ENCODE results near the gene TIAM1. TPM values are rescaled to one million over a fixed set of nuclear protein-coding genes. Genes with fewer than 3 reads are reported as not detected.

Gene TIAM1
- total RNA-seq, 1 donor from 2014 or later: 41.3 TPM

DNA sequence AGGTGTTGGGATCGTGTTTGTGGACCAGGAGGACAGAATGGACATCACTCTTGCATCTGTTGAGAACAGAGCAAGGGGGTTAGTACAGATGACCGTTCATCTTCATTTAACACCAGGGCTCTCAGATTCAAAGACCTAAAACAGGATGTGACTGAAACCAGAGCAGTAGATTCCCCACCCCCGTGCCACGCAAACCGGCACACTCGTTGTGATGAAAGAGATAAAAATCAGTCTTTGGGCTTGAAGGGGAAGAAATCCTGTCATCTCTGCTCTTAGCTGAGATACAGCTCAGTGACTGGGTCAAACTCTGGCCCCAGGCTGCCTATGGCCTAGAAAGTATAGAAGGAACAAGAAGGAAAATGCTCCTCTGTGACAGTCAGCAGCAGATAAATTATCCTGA, 159.6 kb downstream of the TIAM1 start:
- Histone ChIP-seq H3K27ac (no peak overlapping the region), H3K4me3 (no peak overlapping the region), H3K27me3 (no peaks in the 10 kb centered on the region), H3K36me3 (no peaks in the 10 kb centered on the region), H3K4me1 (no peaks in the 10 kb centered on the region), H3K9me3 (no peaks in the 10 kb centered on the region)
- intact Hi-C loops (cut with DNase I): no loop called here
- DNase-seq (ENCODE audit: extremely low spot score in 2 of 2): no peak
- TF ChIP-seq, protein P1, sequence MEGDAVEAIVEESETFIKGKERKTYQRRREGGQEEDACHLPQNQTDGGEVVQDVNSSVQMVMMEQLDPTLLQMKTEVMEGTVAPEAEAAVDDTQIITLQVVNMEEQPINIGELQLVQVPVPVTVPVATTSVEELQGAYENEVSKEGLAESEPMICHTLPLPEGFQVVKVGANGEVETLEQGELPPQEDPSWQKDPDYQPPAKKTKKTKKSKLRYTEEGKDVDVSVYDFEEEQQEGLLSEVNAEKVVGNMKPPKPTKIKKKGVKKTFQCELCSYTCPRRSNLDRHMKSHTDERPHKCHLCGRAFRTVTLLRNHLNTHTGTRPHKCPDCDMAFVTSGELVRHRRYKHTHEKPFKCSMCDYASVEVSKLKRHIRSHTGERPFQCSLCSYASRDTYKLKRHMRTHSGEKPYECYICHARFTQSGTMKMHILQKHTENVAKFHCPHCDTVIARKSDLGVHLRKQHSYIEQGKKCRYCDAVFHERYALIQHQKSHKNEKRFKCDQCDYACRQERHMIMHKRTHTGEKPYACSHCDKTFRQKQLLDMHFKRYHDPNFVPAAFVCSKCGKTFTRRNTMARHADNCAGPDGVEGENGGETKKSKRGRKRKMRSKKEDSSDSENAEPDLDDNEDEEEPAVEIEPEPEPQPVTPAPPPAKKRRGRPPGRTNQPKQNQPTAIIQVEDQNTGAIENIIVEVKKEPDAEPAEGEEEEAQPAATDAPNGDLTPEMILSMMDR (IDR thresholded peaks at IDR 0.05): no peak
- no peak for TF ChIP-seq POLR2AphosphoS5 (IDR thresholded peaks at IDR 0.05; ENCODE audit: insufficient read depth in 1 of 2, low read depth in 1 of 2)
- no peak for TF ChIP-seq POLR2A (IDR thresholded peaks at IDR 0.05)

DNA sequence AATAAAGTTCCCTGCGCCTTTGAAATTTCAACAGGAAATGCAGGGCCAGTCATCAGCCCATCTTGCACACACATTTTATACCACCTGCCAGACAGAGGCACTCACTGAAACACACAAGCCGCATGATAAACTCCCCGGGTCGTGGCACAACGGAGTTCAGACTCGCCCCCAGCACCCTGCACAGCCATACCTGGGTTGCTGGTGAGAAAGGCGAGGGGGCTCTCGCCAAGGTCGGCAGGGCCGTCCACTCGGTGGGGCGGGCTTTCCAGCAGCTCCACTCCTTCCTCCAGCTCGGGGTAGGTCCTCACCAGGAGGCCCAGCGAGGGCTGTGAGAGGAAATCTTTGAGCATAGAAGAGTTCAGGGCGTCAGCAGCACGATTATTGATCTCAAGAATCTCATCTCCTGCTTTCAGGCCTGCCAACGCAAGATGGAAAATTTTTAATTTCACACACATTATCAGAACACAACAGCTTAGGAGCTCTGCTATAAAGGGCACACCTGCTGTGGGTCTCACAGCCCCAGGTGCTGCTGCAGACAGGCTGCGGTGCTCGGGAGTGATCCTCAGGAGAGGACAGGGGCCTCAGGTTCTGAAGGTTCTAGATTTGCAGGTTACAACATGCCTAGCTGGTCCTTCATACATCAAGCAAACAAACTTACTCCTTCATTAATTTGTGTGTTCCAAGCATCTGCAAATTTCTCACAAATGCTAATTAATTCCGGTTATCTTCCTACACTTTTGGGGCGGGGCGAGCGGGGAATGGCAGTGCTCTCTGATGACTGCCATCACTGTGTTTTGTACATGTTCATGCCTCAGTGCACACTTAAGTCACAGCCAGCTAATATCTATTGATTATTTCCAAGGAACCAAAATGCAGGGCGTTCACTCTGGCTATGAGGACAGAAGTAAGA, 161.6 kb downstream of the TIAM1 start:
- DNase-seq (ENCODE audit: extremely low spot score in 2 of 2): no peak
- intact Hi-C loops (cut with DNase I): no loop called here
- H3K36me3 ChIP-seq: no peaks in the 10 kb centered on the region
- no peaks in the 10 kb centered on the region for H3K9me3 ChIP-seq
- no peak overlapping the region for H3K27ac ChIP-seq
- H3K4me3 ChIP-seq: no peak overlapping the region
- TF ChIP-seq, protein P1 (IDR thresholded peaks at IDR 0.05): no peak
- TF ChIP-seq POLR2A (IDR thresholded peaks at IDR 0.05) (no peak), POLR2AphosphoS5 (IDR thresholded peaks at IDR 0.05; ENCODE audit: insufficient read depth in 1 of 2, low read depth in 1 of 2) (no peak)
- no peaks in the 10 kb centered on the region for H3K27me3 ChIP-seq
- no peaks in the 10 kb centered on the region for H3K4me1 ChIP-seq

DNA sequence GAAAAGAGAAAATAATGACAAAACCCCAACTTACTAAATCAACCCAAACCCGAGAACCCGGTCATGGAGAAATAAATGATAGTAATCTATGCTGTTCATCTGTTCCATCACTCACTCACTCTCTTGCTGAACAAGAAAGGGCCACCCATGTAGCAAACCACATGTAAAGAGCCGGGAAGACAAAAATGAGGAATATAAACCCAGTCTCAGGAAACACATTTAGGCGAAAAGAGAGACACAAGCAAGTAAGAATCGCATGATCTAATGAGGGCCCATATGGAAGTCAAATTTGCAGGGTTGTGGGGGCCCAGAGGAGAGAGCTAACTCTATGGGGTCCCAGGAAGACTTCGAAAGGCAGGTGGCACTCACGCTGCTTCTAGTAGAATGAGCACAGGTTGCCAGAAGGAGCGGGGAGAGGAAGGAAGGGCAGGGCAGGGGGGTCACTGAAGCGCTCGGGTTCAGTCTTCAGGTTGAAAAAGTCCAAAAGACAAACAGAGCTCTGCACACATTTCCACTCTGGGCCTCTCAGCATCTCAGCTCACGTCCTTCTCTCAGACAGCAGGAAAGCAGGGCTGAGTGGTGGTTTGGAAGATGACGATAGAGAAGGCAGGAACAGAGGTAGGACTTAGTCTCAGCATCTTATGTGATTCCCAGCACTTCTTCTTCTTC, 162.8 kb downstream of the TIAM1 start:
- intact Hi-C loops (cut with DNase I): no loop called here
- no peak overlapping the region for H3K4me3 ChIP-seq
- TF ChIP-seq, protein P1 (IDR thresholded peaks at IDR 0.05): no peak
- TF ChIP-seq POLR2A (IDR thresholded peaks at IDR 0.05) (no peak), POLR2AphosphoS5 (IDR thresholded peaks at IDR 0.05; ENCODE audit: insufficient read depth in 1 of 2, low read depth in 1 of 2) (no peak)
- no peak for DNase-seq (ENCODE audit: extremely low spot score in 2 of 2)
- no peaks in the 10 kb centered on the region for H3K9me3 ChIP-seq
- H3K27me3 ChIP-seq: no peaks in the 10 kb centered on the region
- H3K4me1 ChIP-seq: no peaks in the 10 kb centered on the region
- no peak overlapping the region for H3K27ac ChIP-seq
- no peaks in the 10 kb centered on the region for H3K36me3 ChIP-seq

DNA sequence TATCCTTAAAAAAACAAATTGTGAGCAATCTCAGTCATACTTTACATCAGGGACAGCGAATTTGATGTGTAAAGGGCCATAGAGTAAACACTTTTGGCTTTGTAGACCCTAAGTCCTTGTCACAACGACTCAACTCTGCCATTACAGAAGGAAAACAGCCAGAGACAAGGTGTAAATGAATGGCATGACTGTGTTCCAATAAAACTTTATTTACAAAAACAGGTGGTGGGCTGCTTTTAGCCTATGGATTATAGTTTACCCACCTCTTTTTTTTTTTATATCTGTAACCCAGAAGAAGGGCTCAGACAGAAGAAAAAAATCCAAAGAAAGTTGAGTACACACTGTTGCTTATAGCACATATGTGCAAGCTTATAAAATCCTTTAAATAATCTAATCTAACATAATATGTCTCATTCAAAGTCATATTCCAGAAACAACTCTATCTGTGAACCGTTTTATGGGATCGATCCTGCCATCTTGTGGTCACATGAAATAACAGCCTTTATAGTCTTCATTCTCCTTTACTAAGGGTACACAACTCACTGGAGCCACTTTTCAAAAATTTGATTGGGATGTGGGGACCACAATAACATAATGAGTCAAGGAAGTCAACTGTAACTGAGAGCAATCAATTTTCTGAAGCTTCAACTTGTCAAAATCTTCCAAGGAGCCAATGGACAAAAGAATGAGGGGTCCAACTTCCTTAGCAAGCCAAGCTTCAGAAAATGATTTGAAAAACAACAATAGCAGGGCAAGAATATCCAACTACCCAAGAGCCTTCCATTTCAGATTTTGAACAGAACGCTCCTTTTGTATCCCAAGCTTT, 163.6 kb downstream of the TIAM1 start:
- no peak for TF ChIP-seq POLR2AphosphoS5 (IDR thresholded peaks at IDR 0.05; ENCODE audit: insufficient read depth in 1 of 2, low read depth in 1 of 2)
- TF ChIP-seq, protein P1 (IDR thresholded peaks at IDR 0.05): peak in 2 of 3 experiments; percentile 21 to 34
- Histone ChIP-seq H3K27me3 (no peaks in the 10 kb centered on the region), H3K27ac (no peak overlapping the region), H3K4me1 (no peaks in the 10 kb centered on the region), H3K36me3 (no peaks in the 10 kb centered on the region), H3K9me3 (no peaks in the 10 kb centered on the region), H3K4me3 (no peak overlapping the region)
- intact Hi-C loops (cut with DNase I): no loop called here
- DNase-seq (ENCODE audit: extremely low spot score in 2 of 2): no peak

All from vagina (tissue), 2 donors.